ENCODE results near the gene ZNF664.
A peak's percentile ranks its signal among the peaks of the same experiment; 100 is the strongest.

Gene ZNF664

GRCh38 chr12:123963821-123964220 is 9.2 kb upstream of the ZNF664 start:
- Histone ChIP-seq H3K9me3 (ENCODE audit: low read length) (no peaks in the 10 kb centered on the region), H3K36me3 (ENCODE audit: insufficient read depth, low read length) (peaks cover 7% of the 10 kb centered on the region), H3K4me3 (ENCODE audit: low read depth in 1 of 2, low read length in 2 of 2) (no peak overlapping the region), H3K27me3 (ENCODE audit: control insufficient read depth in 1 of 2, insufficient read depth in 2 of 2, low read length in 2 of 2) (no peaks in the 10 kb centered on the region), H3K4me1 (ENCODE audit: insufficient read depth, low read length) (peaks cover 5% of the 10 kb centered on the region), H3K9ac (ENCODE audit: low read length) (no peak overlapping the region), H3K27ac (ENCODE audit: low read depth, low read length) (no peak overlapping the region)

- H3K9me3 ChIP-seq (ENCODE audit: low read length) = no peaks in the 10 kb centered on the region
- no peak overlapping the region for H3K27ac ChIP-seq (ENCODE audit: low read depth, low read length)
- H3K36me3 ChIP-seq (ENCODE audit: insufficient read depth, low read length) = peaks cover 3% of the 10 kb centered on the region
- no peak overlapping the region for H3K4me3 ChIP-seq (ENCODE audit: low read depth in 1 of 2, low read length in 2 of 2)
- H3K9ac ChIP-seq (ENCODE audit: low read length) = no peak overlapping the region
- H3K4me1 ChIP-seq (ENCODE audit: insufficient read depth, low read length) = peaks cover 10% of the 10 kb centered on the region
- H3K27me3 ChIP-seq (ENCODE audit: control insufficient read depth in 1 of 2, insufficient read depth in 2 of 2, low read length in 2 of 2) = no peaks in the 10 kb centered on the region
These were observed 7.6 kb upstream of the ZNF664 start for GRCh38 chr12:123965382-123965781.

- H3K36me3 ChIP-seq (ENCODE audit: insufficient read depth, low read length) = no peaks in the 10 kb centered on the region
- H3K9ac ChIP-seq (ENCODE audit: low read length) = no peak overlapping the region
- H3K27me3 ChIP-seq (ENCODE audit: control insufficient read depth in 1 of 2, insufficient read depth in 2 of 2, low read length in 2 of 2) = no peaks in the 10 kb centered on the region
- H3K4me1 ChIP-seq (ENCODE audit: insufficient read depth, low read length) = peaks cover 18% of the 10 kb centered on the region
- H3K9me3 ChIP-seq (ENCODE audit: low read length) = no peaks in the 10 kb centered on the region
- H3K4me3 ChIP-seq (ENCODE audit: low read depth in 1 of 2, low read length in 2 of 2) = no peak overlapping the region
- H3K27ac ChIP-seq (ENCODE audit: low read depth, low read length) = no peak overlapping the region
These were observed 6.4 kb upstream of the ZNF664 start for GRCh38 chr12:123966596-123966995.

- H3K4me3 ChIP-seq (ENCODE audit: low read depth in 1 of 2, low read length in 2 of 2) = no peak overlapping the region
- H3K36me3 ChIP-seq (ENCODE audit: insufficient read depth, low read length) = no peaks in the 10 kb centered on the region
- H3K9ac ChIP-seq (ENCODE audit: low read length) = no peak overlapping the region
- H3K9me3 ChIP-seq (ENCODE audit: low read length) = no peaks in the 10 kb centered on the region
- H3K27me3 ChIP-seq (ENCODE audit: control insufficient read depth in 1 of 2, insufficient read depth in 2 of 2, low read length in 2 of 2) = no peaks in the 10 kb centered on the region
- H3K4me1 ChIP-seq (ENCODE audit: insufficient read depth, low read length) = peaks cover 18% of the 10 kb centered on the region
- no peak overlapping the region for H3K27ac ChIP-seq (ENCODE audit: low read depth, low read length)
These were observed 5.9 kb upstream of the ZNF664 start for GRCh38 chr12:123967121-123967586.

- peak overlapping the region; percentile 91 for H3K9ac ChIP-seq (ENCODE audit: low read length)
- H3K9me3 ChIP-seq (ENCODE audit: low read length) = no peaks in the 10 kb centered on the region
- H3K27me3 ChIP-seq (ENCODE audit: control insufficient read depth in 1 of 2, insufficient read depth in 2 of 2, low read length in 2 of 2) = no peaks in the 10 kb centered on the region
- H3K36me3 ChIP-seq (ENCODE audit: insufficient read depth, low read length) = no peaks in the 10 kb centered on the region
- H3K4me1 ChIP-seq (ENCODE audit: insufficient read depth, low read length) = peaks cover 29% of the 10 kb centered on the region
- peak overlapping the region; percentile 81 for H3K27ac ChIP-seq (ENCODE audit: low read depth, low read length)
- peak overlapping the region; percentile 82 to 89 for H3K4me3 ChIP-seq (ENCODE audit: low read depth in 1 of 2, low read length in 2 of 2)
These were observed 1.6 kb upstream of the ZNF664 start for GRCh38 chr12:123971449-123971769.

GRCh38 chr12:123971770-123972456 is 1.1 kb upstream of the ZNF664 start:
- H3K9me3 ChIP-seq (ENCODE audit: low read length) = no peaks in the 10 kb centered on the region
- peak overlapping the region; percentile 81 for H3K27ac ChIP-seq (ENCODE audit: low read depth, low read length)
- peak overlapping the region; percentile 82 to 89 for H3K4me3 ChIP-seq (ENCODE audit: low read depth in 1 of 2, low read length in 2 of 2)
- H3K4me1 ChIP-seq (ENCODE audit: insufficient read depth, low read length) = peaks cover 29% of the 10 kb centered on the region
- H3K36me3 ChIP-seq (ENCODE audit: insufficient read depth, low read length) = no peaks in the 10 kb centered on the region
- H3K27me3 ChIP-seq (ENCODE audit: control insufficient read depth in 1 of 2, insufficient read depth in 2 of 2, low read length in 2 of 2) = no peaks in the 10 kb centered on the region
- H3K9ac ChIP-seq (ENCODE audit: low read length) = peak overlapping the region; percentile 91

GRCh38 chr12:123973552-123974341 is 732 bp downstream of the ZNF664 start:
- Histone ChIP-seq H3K27me3 (ENCODE audit: control insufficient read depth in 1 of 2, insufficient read depth in 2 of 2, low read length in 2 of 2) (no peaks in the 10 kb centered on the region), H3K9me3 (ENCODE audit: low read length) (no peaks in the 10 kb centered on the region), H3K4me1 (ENCODE audit: insufficient read depth, low read length) (peaks cover 25% of the 10 kb centered on the region), H3K27ac (ENCODE audit: low read depth, low read length) (peak overlapping the region; percentile 16), H3K4me3 (ENCODE audit: low read depth in 1 of 2, low read length in 2 of 2) (peak overlapping the region; percentile 44 to 56), H3K9ac (ENCODE audit: low read length) (peak overlapping the region; percentile 12), H3K36me3 (ENCODE audit: insufficient read depth, low read length) (no peaks in the 10 kb centered on the region)

- Histone ChIP-seq H3K27ac (ENCODE audit: low read depth, low read length) (no peak overlapping the region), H3K9me3 (ENCODE audit: low read length) (no peaks in the 10 kb centered on the region), H3K9ac (ENCODE audit: low read length) (no peak overlapping the region), H3K27me3 (ENCODE audit: control insufficient read depth in 1 of 2, insufficient read depth in 2 of 2, low read length in 2 of 2) (no peaks in the 10 kb centered on the region), H3K4me3 (ENCODE audit: low read depth in 1 of 2, low read length in 2 of 2) (no peak overlapping the region), H3K36me3 (ENCODE audit: insufficient read depth, low read length) (no peaks in the 10 kb centered on the region), H3K4me1 (ENCODE audit: insufficient read depth, low read length) (peaks cover 14% of the 10 kb centered on the region)
These were observed 3.3 kb downstream of the ZNF664 start for GRCh38 chr12:123976227-123976826.

- no peaks in the 10 kb centered on the region for H3K27me3 ChIP-seq (ENCODE audit: control insufficient read depth in 1 of 2, insufficient read depth in 2 of 2, low read length in 2 of 2)
- no peak overlapping the region for H3K27ac ChIP-seq (ENCODE audit: low read depth, low read length)
- no peaks in the 10 kb centered on the region for H3K36me3 ChIP-seq (ENCODE audit: insufficient read depth, low read length)
- H3K4me3 ChIP-seq (ENCODE audit: low read depth in 1 of 2, low read length in 2 of 2) = no peak overlapping the region
- H3K9me3 ChIP-seq (ENCODE audit: low read length) = no peaks in the 10 kb centered on the region
- H3K4me1 ChIP-seq (ENCODE audit: insufficient read depth, low read length) = peaks cover 5% of the 10 kb centered on the region
- no peak overlapping the region for H3K9ac ChIP-seq (ENCODE audit: low read length)
These were observed 6.6 kb downstream of the ZNF664 start for GRCh38 chr12:123979566-123979965.

GRCh38 chr12:123982269-123982668 is 9.3 kb downstream of the ZNF664 start:
- H3K27me3 ChIP-seq (ENCODE audit: control insufficient read depth in 1 of 2, insufficient read depth in 2 of 2, low read length in 2 of 2) = no peaks in the 10 kb centered on the region
- H3K4me3 ChIP-seq (ENCODE audit: low read depth in 1 of 2, low read length in 2 of 2) = no peak overlapping the region
- no peaks in the 10 kb centered on the region for H3K36me3 ChIP-seq (ENCODE audit: insufficient read depth, low read length)
- no peak overlapping the region for H3K9ac ChIP-seq (ENCODE audit: low read length)
- H3K4me1 ChIP-seq (ENCODE audit: insufficient read depth, low read length) = no peaks in the 10 kb centered on the region
- no peaks in the 10 kb centered on the region for H3K9me3 ChIP-seq (ENCODE audit: low read length)
- H3K27ac ChIP-seq (ENCODE audit: low read depth, low read length) = no peak overlapping the region

GRCh38 chr12:123983822-123984485 is 10.9 kb downstream of the ZNF664 start:
- Histone ChIP-seq H3K27me3 (ENCODE audit: control insufficient read depth in 1 of 2, insufficient read depth in 2 of 2, low read length in 2 of 2) (no peaks in the 10 kb centered on the region), H3K36me3 (ENCODE audit: insufficient read depth, low read length) (peaks cover 10% of the 10 kb centered on the region), H3K27ac (ENCODE audit: low read depth, low read length) (no peak overlapping the region), H3K9me3 (ENCODE audit: low read length) (no peaks in the 10 kb centered on the region), H3K4me3 (ENCODE audit: low read depth in 1 of 2, low read length in 2 of 2) (no peak overlapping the region), H3K4me1 (ENCODE audit: insufficient read depth, low read length) (no peaks in the 10 kb centered on the region), H3K9ac (ENCODE audit: low read length) (no peak overlapping the region)

Data from muscle layer of colon (tissue), 2 donors.